ENCODE measurements around the gene ZFPL1. TPM values are rescaled to one million over a fixed set of nuclear protein-coding genes. Genes with fewer than 3 reads are reported as not detected.

ZFPL1 gene
- total RNA-seq, 2 experiments from 2014 or later = 25.2 to 27.4 TPM

DNA sequence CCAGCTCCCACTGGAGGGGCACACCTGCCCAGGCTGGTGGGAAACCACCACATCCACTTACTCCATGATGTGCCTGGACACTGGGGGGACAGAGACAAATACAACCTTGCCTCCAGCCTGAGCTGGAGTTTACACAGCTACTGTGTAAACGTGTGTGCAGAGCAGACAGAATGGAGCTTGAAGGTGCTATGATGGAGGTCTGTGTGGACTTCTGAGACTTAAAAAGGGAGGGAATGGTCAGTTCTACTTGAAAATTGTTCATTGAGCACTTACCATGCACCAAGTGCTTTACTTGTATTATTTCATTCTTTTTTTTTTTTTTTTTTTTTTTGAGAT lies 11.4 kb upstream of the ZFPL1 start:
- H3K4me1 Mint-ChIP-seq = no peaks in the 10 kb centered on the region
- no peak overlapping the region for H3K4me3 Mint-ChIP-seq

DNA sequence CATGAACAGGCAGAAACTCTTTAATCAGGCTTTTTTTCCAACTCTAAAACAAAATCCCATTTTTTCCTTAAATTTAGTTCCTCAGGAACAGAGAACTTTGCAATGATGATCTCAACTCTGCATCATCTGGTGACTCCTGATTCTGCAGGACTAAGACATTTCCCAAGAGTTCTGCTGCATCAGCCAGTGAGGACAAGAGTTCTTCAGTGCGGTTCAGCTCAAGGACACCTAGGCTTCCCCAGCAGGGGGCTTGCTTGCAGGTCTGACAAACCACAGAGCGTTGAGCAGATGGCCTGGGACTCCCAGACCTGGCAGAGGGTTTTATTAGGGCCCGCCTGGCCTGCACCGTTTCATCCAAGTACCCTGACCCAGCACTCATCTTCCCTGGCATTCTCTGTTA lies 6.6 kb upstream of the ZFPL1 start:
- Mint-ChIP-seq H3K9me3 (no peaks in the 10 kb centered on the region), H3K4me1 (peaks cover 28% of the 10 kb centered on the region), H3K36me3 (peaks cover 57% of the 10 kb centered on the region), H3K27me3 (no peaks in the 10 kb centered on the region), H3K27ac (no peak overlapping the region), H3K4me3 (no peak overlapping the region)
- no peak for DNase-seq

More for the DNA sequence above, 11.4 kb upstream of the ZFPL1 start:
- no peak overlapping the region for H3K27ac Mint-ChIP-seq
- peaks cover 21% of the 10 kb centered on the region for H3K36me3 Mint-ChIP-seq
- no peaks in the 10 kb centered on the region for H3K27me3 Mint-ChIP-seq
- DNase-seq = no peak
- H3K9me3 Mint-ChIP-seq = no peaks in the 10 kb centered on the region

DNA sequence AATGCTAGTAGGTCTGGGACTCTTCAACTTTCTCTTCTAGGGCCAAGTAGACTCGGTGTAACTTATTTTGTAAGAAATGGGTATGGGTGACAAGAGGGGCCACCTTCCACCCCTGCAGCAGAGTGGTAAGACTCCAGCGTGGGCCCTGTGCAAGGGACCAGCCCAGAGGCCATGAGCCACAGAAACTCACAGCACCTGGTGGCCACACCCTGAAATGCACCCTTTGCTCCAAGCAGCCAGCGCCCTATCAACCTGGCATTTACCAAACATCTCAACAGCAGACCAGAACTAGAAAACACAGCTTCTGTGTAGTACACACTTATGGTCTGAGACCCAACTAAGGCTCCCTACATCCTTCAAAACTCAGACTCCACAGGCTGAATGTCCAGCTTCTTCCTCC lies 5.9 kb upstream of the ZFPL1 start:
- H3K9me3 Mint-ChIP-seq = no peaks in the 10 kb centered on the region
- no peak overlapping the region for H3K4me3 Mint-ChIP-seq
- peaks cover 64% of the 10 kb centered on the region for H3K36me3 Mint-ChIP-seq
- peaks cover 35% of the 10 kb centered on the region for H3K4me1 Mint-ChIP-seq
- DNase-seq = peak; percentile 60
- H3K27ac Mint-ChIP-seq = no peak overlapping the region
- no peaks in the 10 kb centered on the region for H3K27me3 Mint-ChIP-seq

DNA sequence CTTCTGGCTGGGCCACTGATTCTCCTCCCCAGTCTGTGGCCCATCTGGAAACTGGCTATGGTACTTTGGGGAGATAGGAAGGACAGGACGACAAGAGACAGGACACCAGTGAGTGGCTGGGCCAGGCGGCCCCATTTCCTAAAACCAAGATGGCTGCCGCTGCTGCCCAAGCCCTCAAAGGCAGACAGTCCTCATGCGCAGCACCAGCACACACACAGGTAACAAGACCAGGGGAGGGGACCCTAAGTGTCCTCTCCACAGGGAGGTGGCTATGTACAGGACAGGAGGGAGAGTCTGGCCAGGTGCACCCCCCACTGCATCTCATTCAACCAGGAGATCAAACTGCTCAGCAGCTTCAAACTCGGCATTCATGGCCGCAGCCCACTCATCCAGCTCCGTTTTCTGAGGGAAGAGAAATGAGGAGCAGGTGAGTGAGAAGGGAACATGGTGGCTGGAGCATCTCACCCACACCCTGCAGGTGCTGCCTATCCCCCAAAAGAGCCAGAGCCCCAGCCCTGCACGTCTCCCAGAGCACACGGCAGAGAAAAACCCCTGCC lies 5.2 kb upstream of the ZFPL1 start:
- Mint-ChIP-seq H3K27me3 (peaks cover 1% of the 10 kb centered on the region), H3K4me3 (no peak overlapping the region)

DNA sequence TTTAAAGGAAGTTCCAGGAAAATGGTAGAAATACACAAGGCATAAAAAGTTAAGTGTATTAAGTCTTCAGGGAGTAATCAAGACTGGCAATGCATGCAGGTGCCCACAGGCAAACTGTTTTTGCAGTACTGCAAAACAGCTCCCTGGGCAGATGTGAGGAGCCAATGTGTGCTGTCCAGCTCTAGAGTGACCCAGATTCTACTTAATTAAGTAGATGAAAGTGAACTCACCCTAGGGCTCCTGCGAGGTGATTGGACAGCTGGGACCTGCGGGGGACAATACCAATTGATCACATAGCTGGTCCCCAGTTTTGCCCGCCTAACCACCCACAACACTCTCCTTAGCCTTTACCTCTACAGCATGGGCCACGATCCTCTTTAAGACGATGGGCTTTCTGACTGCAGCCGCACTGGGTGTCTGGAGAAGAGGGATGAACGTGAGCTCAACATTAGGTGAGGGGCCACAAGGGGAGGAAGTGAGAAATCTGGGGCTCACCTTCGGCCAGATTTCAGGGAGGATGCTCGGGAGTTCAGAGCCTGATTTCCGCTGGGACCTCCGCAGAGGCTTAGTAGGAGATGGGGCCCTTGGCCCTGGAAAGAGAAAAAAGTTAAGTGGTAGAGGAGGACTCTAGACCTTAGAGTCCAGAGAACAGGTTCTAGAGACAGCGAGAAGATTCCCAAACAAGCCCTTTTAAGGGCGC lies 738 bp upstream of the ZFPL1 start:
- H3K4me3 Mint-ChIP-seq = peak overlapping the region; percentile 97
- H3K36me3 Mint-ChIP-seq = peaks cover 45% of the 10 kb centered on the region
- H3K4me1 Mint-ChIP-seq = peaks cover 41% of the 10 kb centered on the region
- no peaks in the 10 kb centered on the region for H3K9me3 Mint-ChIP-seq
- DNase-seq = no peak
- peak overlapping the region; percentile 98 for H3K27ac Mint-ChIP-seq
- H3K27me3 Mint-ChIP-seq = peaks cover 4% of the 10 kb centered on the region

More for the DNA sequence above, 5.2 kb upstream of the ZFPL1 start:
- Mint-ChIP-seq H3K9me3 (no peaks in the 10 kb centered on the region), H3K4me1 (peaks cover 35% of the 10 kb centered on the region), H3K27ac (peak overlapping the region; percentile 32), H3K36me3 (peaks cover 67% of the 10 kb centered on the region)
- no peak for DNase-seq

DNA sequence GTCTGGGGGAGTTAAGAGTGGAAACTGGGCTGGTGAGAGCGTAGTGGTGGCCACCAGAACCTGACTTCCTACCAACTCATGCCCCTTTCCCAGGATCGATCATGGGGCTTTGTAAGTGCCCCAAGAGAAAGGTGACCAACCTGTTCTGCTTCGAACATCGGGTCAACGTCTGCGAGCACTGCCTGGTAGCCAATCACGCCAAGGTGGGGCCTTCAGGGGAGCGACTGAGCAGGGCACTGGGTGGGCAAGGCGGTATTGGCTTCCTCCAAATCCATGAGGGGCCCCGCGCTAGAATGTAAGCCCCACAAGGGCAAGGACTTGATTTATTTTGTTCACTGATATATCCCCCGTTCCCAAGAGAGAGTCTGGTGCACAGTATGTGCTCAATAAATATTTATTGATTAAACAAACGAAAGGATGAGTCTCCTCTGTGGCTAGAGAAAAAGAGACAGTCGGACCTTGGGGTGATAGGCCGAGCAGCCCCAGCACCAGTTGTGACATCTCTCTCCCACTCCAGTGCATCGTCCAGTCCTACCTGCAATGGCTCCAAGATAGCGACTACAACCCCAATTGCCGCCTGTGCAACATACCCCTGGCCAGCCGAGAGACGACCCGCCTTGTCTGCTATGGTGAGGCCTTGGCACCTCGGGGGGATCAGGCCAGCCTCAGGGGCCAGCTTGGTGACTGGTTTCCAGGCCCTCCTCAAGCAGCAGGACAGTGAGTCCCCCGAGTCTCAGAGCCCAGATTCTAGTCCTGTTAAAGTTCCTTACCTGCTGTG lies 765 bp downstream of the ZFPL1 start:
- Mint-ChIP-seq H3K9me3 (no peaks in the 10 kb centered on the region), H3K36me3 (peaks cover 37% of the 10 kb centered on the region)

DNA sequence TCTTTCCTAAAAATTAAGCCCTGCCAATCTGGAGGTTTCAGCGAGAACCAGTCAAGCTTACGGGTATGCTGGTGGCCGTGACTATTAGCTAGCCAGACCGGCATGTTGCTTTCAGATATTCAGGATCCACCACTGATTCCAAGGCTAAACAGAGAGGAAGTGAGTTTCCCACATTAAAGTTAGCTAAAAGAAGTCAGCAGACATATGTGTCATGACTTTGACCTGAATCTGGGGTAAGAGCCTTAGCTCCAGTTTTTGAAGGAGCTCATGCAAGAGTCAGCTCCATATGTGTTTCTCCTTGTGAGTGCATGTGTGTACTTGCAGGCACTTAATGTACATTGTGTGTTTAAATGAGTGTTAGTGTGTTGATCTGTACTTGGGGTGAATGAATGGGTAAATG lies 1.4 kb downstream of the ZFPL1 start:
- Mint-ChIP-seq H3K27me3 (peaks cover 4% of the 10 kb centered on the region), H3K9me3 (no peaks in the 10 kb centered on the region), H3K27ac (no peak overlapping the region), H3K4me3 (peak overlapping the region; percentile 97), H3K36me3 (peaks cover 36% of the 10 kb centered on the region), H3K4me1 (peaks cover 28% of the 10 kb centered on the region)
- no peak for DNase-seq

More for the DNA sequence above, 765 bp downstream of the ZFPL1 start:
- H3K27me3 Mint-ChIP-seq = peaks cover 4% of the 10 kb centered on the region
- peak overlapping the region; percentile 98 for H3K27ac Mint-ChIP-seq
- no peak for DNase-seq
- H3K4me1 Mint-ChIP-seq = peaks cover 29% of the 10 kb centered on the region
- peak overlapping the region; percentile 97 for H3K4me3 Mint-ChIP-seq

DNA sequence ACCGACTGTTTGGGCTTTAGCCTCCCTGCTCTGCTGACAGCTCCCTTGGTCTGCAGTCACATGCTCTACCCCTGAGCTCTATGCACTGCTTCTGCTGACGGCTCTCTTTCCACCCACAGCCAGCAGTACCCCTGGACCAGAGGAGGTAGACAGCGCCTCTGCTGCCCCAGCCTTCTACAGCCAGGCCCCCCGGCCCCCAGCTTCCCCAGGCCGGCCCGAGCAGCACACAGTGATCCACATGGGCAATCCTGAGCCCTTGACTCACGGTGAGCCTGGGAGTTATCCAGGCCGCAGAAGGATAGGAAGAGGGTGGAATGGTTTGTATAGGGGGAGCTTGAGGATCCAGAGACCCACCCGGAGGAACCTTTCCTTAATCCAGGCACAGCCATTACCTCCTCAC lies 2.8 kb downstream of the ZFPL1 start:
- Mint-ChIP-seq H3K36me3 (peaks cover 25% of the 10 kb centered on the region), H3K4me3 (no peak overlapping the region), H3K27ac (no peak overlapping the region), H3K9me3 (no peaks in the 10 kb centered on the region), H3K27me3 (peaks cover 4% of the 10 kb centered on the region), H3K4me1 (peaks cover 23% of the 10 kb centered on the region)
- DNase-seq = no peak

DNA sequence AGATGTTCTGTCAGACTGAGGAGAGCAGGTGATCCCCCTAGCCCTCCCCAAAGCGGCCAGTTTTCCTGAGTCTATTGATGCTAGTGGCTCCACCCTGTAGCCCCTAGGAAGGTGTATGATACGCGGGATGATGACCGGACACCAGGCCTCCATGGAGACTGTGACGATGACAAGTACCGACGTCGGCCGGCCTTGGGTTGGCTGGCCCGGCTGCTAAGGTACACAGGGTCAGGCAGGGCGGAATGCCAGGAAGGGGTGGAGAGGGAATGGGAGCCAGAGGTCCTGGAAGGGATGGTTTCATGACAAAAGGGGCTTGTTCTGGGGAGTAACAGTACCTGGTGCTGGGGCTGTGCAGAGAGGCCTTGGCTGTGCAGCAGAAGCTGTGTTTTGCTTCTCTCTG lies 3.2 kb downstream of the ZFPL1 start:
- H3K27ac Mint-ChIP-seq = no peak overlapping the region
- H3K27me3 Mint-ChIP-seq = peaks cover 4% of the 10 kb centered on the region
- no peak for DNase-seq
- peaks cover 23% of the 10 kb centered on the region for H3K36me3 Mint-ChIP-seq
- no peak overlapping the region for H3K4me3 Mint-ChIP-seq
- H3K4me1 Mint-ChIP-seq = peaks cover 19% of the 10 kb centered on the region
- H3K9me3 Mint-ChIP-seq = no peaks in the 10 kb centered on the region

DNA sequence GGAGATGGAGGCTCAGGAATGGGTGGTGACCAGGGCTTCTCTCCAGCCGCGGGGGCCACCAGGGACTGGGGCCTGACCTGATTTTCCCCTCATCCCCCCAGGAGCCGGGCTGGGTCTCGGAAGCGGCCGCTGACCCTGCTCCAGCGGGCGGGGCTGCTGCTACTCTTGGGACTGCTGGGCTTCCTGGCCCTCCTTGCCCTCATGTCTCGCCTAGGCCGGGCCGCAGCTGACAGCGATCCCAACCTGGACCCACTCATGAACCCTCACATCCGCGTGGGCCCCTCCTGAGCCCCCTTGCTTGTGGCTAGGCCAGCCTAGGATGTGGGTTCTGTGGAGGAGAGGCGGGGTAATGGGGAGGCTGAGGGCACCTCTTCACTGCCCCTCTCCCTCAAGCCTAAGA lies 3.8 kb downstream of the ZFPL1 start:
- no peak for DNase-seq
- H3K4me3 Mint-ChIP-seq = no peak overlapping the region
- peaks cover 17% of the 10 kb centered on the region for H3K36me3 Mint-ChIP-seq
- H3K27ac Mint-ChIP-seq = no peak overlapping the region
- H3K27me3 Mint-ChIP-seq = peaks cover 4% of the 10 kb centered on the region
- no peaks in the 10 kb centered on the region for H3K9me3 Mint-ChIP-seq
- H3K4me1 Mint-ChIP-seq = peaks cover 15% of the 10 kb centered on the region

DNA sequence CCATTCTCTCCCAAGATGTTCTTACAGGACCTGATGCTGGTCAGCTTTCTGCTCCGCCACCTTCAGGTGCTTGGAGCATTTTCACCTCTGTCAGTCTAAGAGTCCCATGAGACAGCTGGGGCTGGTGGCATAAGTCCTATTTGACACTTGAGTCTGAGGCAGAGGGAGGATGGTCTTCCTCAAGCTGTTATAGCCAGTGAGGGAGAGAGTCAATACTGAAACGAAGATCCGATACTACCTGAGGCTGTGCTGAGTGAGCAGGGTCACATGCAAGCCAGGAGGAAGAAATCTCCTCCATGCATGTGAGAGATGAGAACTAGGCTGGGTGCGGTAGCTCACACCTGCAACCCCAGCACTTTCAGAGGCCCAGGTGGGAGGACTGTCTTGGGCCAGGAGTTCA lies 5.6 kb downstream of the ZFPL1 start:
- H3K4me1 Mint-ChIP-seq = peaks cover 7% of the 10 kb centered on the region
- no peak overlapping the region for H3K27ac Mint-ChIP-seq
- H3K36me3 Mint-ChIP-seq = peaks cover 6% of the 10 kb centered on the region
- H3K4me3 Mint-ChIP-seq = no peak overlapping the region
- H3K9me3 Mint-ChIP-seq = no peaks in the 10 kb centered on the region
- DNase-seq = no peak
- H3K27me3 Mint-ChIP-seq = no peaks in the 10 kb centered on the region

DNA sequence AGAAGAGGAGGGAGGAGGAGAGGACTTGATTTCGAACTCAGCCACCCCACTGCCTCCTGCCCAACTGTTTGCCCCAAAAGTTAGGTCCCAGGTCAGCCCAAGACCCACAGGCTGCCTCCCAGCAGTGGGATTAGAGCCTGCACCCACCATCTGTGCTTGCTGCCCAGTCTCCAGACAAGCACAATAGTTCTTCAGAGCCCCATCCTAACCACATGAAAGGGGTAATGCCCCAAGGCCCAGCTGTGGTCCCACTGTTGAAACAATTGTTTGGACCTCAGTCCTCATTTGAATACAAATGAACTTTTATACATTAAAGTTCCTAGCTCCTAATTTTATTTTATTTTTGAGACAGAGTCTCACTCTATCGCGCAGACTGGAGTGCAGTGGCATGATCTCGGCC lies 6.6 kb downstream of the ZFPL1 start:
- peaks cover 3% of the 10 kb centered on the region for H3K4me1 Mint-ChIP-seq
- no peak overlapping the region for H3K4me3 Mint-ChIP-seq
- no peaks in the 10 kb centered on the region for H3K27me3 Mint-ChIP-seq
- H3K27ac Mint-ChIP-seq = no peak overlapping the region
- DNase-seq = no peak
- no peaks in the 10 kb centered on the region for H3K9me3 Mint-ChIP-seq
- peaks cover 6% of the 10 kb centered on the region for H3K36me3 Mint-ChIP-seq

DNA sequence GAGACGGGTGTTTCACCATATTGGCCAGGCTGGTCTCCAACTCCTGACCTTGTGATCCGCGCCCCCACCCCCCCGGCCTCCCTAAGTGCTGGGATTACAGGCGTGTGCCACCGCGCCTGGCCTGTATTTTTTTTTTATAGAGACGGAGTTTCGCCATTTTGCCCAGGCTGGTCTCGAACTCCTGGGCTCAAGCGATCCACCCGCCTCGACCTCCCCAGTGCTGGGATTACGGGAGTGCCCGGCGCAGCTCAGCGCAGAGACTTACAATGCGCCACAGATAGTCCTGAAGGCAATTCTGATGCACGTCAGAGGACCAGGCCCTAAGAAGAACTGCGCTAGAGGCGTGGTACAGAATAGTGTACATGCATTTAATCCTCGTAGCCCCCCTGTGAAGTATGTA lies 11.4 kb downstream of the ZFPL1 start:
- peak overlapping the region; percentile 95 for H3K27ac Mint-ChIP-seq
- peaks cover 2% of the 10 kb centered on the region for H3K36me3 Mint-ChIP-seq
- peak overlapping the region; percentile 93 for H3K4me3 Mint-ChIP-seq
- peaks cover 10% of the 10 kb centered on the region for H3K4me1 Mint-ChIP-seq
- no peak for DNase-seq
- no peaks in the 10 kb centered on the region for H3K27me3 Mint-ChIP-seq
- H3K9me3 Mint-ChIP-seq = no peaks in the 10 kb centered on the region

DNA sequence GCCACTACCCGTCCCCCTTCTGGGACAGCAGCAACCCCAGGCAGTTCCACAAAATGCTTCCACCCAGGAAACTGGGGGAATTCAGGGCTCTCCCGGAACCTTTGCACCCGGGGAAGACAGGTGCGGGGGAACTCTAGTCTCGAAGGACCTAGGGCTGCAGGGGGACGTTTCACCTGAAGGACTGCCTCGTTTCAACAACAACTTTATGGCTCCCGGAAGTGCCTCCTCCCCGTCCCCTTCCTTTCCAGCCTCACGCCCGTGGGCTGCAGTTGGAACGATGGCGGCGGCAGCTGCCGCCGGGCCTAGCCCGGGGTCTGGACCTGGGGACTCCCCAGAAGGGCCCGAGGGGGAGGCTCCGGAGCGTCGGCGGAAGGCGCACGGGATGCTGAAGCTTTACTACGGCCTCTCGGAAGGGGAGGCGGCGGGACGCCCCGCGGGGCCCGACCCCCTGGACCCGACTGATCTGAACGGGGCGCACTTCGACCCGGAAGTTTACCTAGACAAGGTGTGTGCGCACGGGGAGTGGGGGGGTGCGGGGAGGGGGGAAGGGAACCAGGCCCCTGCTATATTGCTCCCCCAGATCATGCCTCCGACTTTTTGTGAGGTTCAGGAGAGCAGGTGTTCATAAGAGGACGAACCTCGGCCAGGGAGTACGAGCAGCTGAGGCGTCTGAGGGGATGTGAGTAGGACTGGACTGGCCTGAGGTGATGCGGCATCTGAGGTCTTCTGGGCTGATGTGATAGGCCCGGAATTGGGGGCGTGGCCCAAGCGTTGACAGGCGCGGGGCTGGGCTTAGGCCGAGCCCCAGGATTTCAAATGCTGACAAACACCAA lies 12.2 kb downstream of the ZFPL1 start, which contains the start of gene VPS51:
TSS of gene VPS51 (plus strand) at position 241 of the 833 bp plus-strand sequence. CDS start at position 278, 37 bp downstream.
- H3K4me1 Mint-ChIP-seq = peaks cover 10% of the 10 kb centered on the region
- peak; percentile 86 for DNase-seq
- H3K27ac Mint-ChIP-seq = peak within 1 kb of the TSS; percentile 95
- peaks cover 2% of the 10 kb centered on the region for H3K36me3 Mint-ChIP-seq
- H3K4me3 Mint-ChIP-seq = peak within 1 kb of the TSS; percentile 93
- H3K9me3 Mint-ChIP-seq = no peaks in the 10 kb centered on the region
- no peaks in the 10 kb centered on the region for H3K27me3 Mint-ChIP-seq

DNA sequence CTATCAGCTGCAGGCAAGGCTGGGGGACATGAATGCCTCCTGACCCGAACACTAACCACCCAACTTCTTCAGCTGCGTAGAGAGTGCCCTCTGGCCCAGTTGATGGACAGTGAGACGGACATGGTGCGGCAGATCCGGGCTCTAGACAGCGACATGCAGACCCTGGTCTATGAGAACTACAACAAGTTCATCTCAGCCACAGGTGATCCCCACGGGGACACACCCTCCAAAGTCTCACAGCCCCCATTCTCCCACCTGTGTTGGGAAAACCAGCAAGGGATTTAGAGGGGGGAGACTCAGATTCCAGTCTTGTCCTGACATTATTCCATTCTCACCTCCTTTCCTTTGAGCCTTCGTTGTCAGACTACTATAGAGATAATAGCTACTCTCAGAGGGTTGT lies 12.9 kb downstream of the ZFPL1 start:
- Mint-ChIP-seq H3K27me3 (no peaks in the 10 kb centered on the region), H3K9me3 (no peaks in the 10 kb centered on the region), H3K4me1 (peaks cover 10% of the 10 kb centered on the region), H3K4me3 (peak overlapping the region; percentile 93), H3K36me3 (peaks cover 2% of the 10 kb centered on the region), H3K27ac (peak overlapping the region; percentile 95)
- DNase-seq = no peak
